ENCODE results near the gene NOP9.

Gene NOP9

DNA sequence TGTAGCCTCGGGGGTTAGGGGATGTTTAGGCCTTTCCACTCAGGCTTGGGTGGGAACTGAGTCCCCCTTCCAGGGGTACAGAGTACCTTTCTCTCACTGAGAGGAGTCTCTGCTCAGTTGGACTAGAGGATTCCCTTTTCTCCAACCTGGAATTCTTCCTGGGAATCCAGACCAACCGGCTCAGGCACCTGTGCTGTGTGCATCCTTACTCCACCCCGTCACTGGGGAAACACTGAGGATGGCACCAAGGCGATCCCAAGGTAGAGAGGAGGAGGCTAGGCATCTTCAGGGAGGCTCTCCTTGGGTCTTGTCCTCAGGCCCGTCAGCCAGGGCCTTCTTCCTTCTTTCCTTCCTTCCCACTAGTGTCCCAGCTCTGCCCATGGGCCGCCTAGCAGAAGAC is 35.8 kb upstream of the NOP9 start (continued):
- TF ChIP-seq TSHZ2 (CRISPR knock-in tag; IDR thresholded peaks at IDR 0.05) (no peak), ARNTL (CRISPR knock-in tag; IDR thresholded peaks at IDR 0.05; ENCODE audit: borderline replicate concordance, low read depth) (no peak), ZFP30 (CRISPR knock-in tag; IDR thresholded peaks at IDR 0.05) (no peak)

- no peak for TF ChIP-seq ISL1 (CRISPR knock-in tag; IDR thresholded peaks at IDR 0.05)
- TF ChIP-seq TCF4 (CRISPR knock-in tag; IDR thresholded peaks at IDR 0.05; ENCODE audit: borderline replicate concordance) = no peak
- TF ChIP-seq ZNF8 (CRISPR knock-in tag; IDR thresholded peaks at IDR 0.05) = no peak
- no peak for TF ChIP-seq PATZ1 (CRISPR knock-in tag; IDR thresholded peaks at IDR 0.05; ENCODE audit: borderline replicate concordance)
- TF ChIP-seq ZFP30 (CRISPR knock-in tag; IDR thresholded peaks at IDR 0.05) = no peak
- no peak for TF ChIP-seq ESRRG (CRISPR knock-in tag; IDR thresholded peaks at IDR 0.05)
- ATAC-seq = no peak
Observed at GRCh38 chr14:24264298-24264697, 35.4 kb upstream of the NOP9 start.

GRCh38 chr14:24266344-24267244 is 33.1 kb upstream of the NOP9 start:
- ATAC-seq = no peak
- TF ChIP-seq, protein P1, sequence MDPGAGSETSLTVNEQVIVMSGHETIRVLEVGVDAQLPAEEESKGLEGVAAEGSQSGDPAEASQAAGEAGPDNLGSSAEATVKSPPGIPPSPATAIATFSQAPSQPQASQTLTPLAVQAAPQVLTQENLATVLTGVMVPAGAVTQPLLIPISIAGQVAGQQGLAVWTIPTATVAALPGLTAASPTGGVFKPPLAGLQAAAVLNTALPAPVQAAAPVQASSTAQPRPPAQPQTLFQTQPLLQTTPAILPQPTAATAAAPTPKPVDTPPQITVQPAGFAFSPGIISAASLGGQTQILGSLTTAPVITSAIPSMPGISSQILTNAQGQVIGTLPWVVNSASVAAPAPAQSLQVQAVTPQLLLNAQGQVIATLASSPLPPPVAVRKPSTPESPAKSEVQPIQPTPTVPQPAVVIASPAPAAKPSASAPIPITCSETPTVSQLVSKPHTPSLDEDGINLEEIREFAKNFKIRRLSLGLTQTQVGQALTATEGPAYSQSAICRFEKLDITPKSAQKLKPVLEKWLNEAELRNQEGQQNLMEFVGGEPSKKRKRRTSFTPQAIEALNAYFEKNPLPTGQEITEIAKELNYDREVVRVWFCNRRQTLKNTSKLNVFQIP (CRISPR knock-in tag; IDR thresholded peaks at IDR 0.05; ENCODE audit: borderline replicate concordance, low read depth) = no peak
- TF ChIP-seq ZC3H10 (CRISPR knock-in tag; IDR thresholded peaks at IDR 0.05) (no peak), TCF4 (CRISPR knock-in tag; IDR thresholded peaks at IDR 0.05; ENCODE audit: borderline replicate concordance) (no peak), TSHZ2 (CRISPR knock-in tag; IDR thresholded peaks at IDR 0.05) (no peak), SNAI2 (CRISPR knock-in tag; IDR thresholded peaks at IDR 0.05) (no peak), TOX (CRISPR knock-in tag; IDR thresholded peaks at IDR 0.05; ENCODE audit: borderline replicate concordance) (no peak), ARNTL (CRISPR knock-in tag; IDR thresholded peaks at IDR 0.05; ENCODE audit: borderline replicate concordance, low read depth) (no peak)

GRCh38 chr14:24267516-24267915 is 32.1 kb upstream of the NOP9 start:
- no peak for ATAC-seq
- TF ChIP-seq CSRNP3 (CRISPR knock-in tag; IDR thresholded peaks at IDR 0.05) = no peak
- TF ChIP-seq ZFP30 (CRISPR knock-in tag; IDR thresholded peaks at IDR 0.05) = no peak
- no peak for TF ChIP-seq TOX (CRISPR knock-in tag; IDR thresholded peaks at IDR 0.05; ENCODE audit: borderline replicate concordance)
- TF ChIP-seq PPARA (CRISPR knock-in tag; IDR thresholded peaks at IDR 0.05; ENCODE audit: borderline replicate concordance) = no peak
- no peak for TF ChIP-seq PATZ1 (CRISPR knock-in tag; IDR thresholded peaks at IDR 0.05; ENCODE audit: borderline replicate concordance)
- TF ChIP-seq BACH2 (CRISPR knock-in tag; IDR thresholded peaks at IDR 0.05; ENCODE audit: borderline replicate concordance) = no peak
- no peak for TF ChIP-seq SNAI2 (CRISPR knock-in tag; IDR thresholded peaks at IDR 0.05)
- no peak for TF ChIP-seq GLIS3 (CRISPR knock-in tag; IDR thresholded peaks at IDR 0.05)
- no peak for TF ChIP-seq ESRRG (CRISPR knock-in tag; IDR thresholded peaks at IDR 0.05)
- TF ChIP-seq ZC3H10 (CRISPR knock-in tag; IDR thresholded peaks at IDR 0.05) = no peak
- no peak for TF ChIP-seq CSDC2 (CRISPR knock-in tag; IDR thresholded peaks at IDR 0.05)
- TF ChIP-seq TSHZ2 (CRISPR knock-in tag; IDR thresholded peaks at IDR 0.05) = no peak

Data from SK-N-SH treated with all-trans-retinoic acid at 6 μM for 48 hours (cell line).